Measurements from ENCODE around the gene TMEM37. TPM values are rescaled to one million over a fixed set of nuclear protein-coding genes. Genes with fewer than 3 reads are reported as not detected.

Gene TMEM37
- total RNA-seq, 1 experiment from 2014 or later = 4.2 TPM

GRCh38 chr2:119462574-119462973, 30.9 kb downstream of the TMEM37 start:
- Mint-ChIP-seq H3K27ac (no peak overlapping the region), H3K36me3 (ENCODE audit: insufficient read depth in 1 of 3, low read depth in 3 of 3) (no peaks in the 10 kb centered on the region), H3K4me3 (no peak overlapping the region), H3K9me3 (no peaks in the 10 kb centered on the region), H3K4me1 (peaks cover 0 to 9% of the 10 kb centered on the region in 2 experiments; a peak in 2 of 4 replicates), H3K27me3 (ENCODE audit: low read depth) (peaks cover 10% of the 10 kb centered on the region)
- no peak overlapping the region for H2BK20ac ChIP-seq (ENCODE audit: low read depth, low read length, poor library complexity, severe bottlenecking)
- H3K27ac ChIP-seq (ENCODE audit: insufficient read length, low read depth, low read length) = no peak overlapping the region
- H4K5ac ChIP-seq (ENCODE audit: insufficient read length, low read depth, low read length) = no peak overlapping the region
- no peaks in the 10 kb centered on the region for H3K23me2 ChIP-seq (ENCODE audit: insufficient read length, low read depth, low read length, poor library complexity, severe bottlenecking)
- no peak overlapping the region for H3K9ac ChIP-seq (ENCODE audit: extremely low read depth, insufficient read length, low read length)
- no peak overlapping the region for H3T11ph ChIP-seq (ENCODE audit: low read length)
- no peak overlapping the region for H3K23ac ChIP-seq (ENCODE audit: insufficient read length, low read depth, low read length)
- H2AFZ ChIP-seq (ENCODE audit: low read length) = no peak overlapping the region
- H3K14ac ChIP-seq (ENCODE audit: insufficient read depth, low read length) = no peak overlapping the region
- H3K4ac ChIP-seq (ENCODE audit: low read depth, low read length) = no peak overlapping the region
- no peaks in the 10 kb centered on the region for H3K79me2 ChIP-seq (ENCODE audit: insufficient read depth, low read length)
- no peaks in the 10 kb centered on the region for H3K27me3 ChIP-seq (ENCODE audit: insufficient read depth, low read length)
- no CpG with 5 or more reads among the region's 7 CpGs for WGBS (ENCODE audit: extremely low coverage, insufficient read length, low lambda C conversion rate)
- H3K4me2 ChIP-seq (ENCODE audit: insufficient read depth, insufficient read length, low read length) = no peak overlapping the region
- H2BK5ac ChIP-seq (ENCODE audit: insufficient read length, low read length) = no peak overlapping the region
- no peak overlapping the region for H2BK12ac ChIP-seq (ENCODE audit: insufficient read length, low read depth, low read length)
- no peak for DNase-seq
- H2BK120ac ChIP-seq (ENCODE audit: low read depth, low read length, poor library complexity, severe bottlenecking) = no peak overlapping the region
- no peak overlapping the region for H3K56ac ChIP-seq (ENCODE audit: insufficient read length, low read depth, low read length)
- no peaks in the 10 kb centered on the region for H3K4me1 ChIP-seq (ENCODE audit: insufficient read depth, low read length)
- no peak overlapping the region for H2BK15ac ChIP-seq (ENCODE audit: low read depth, low read length)
- no peak for TF ChIP-seq CTCF (conservative IDR thresholded peaks at IDR 0.05)
- no peaks in the 10 kb centered on the region for H3K79me1 ChIP-seq (ENCODE audit: insufficient read depth, low read depth, low read length, poor library complexity, severe bottlenecking)
- no peak overlapping the region for H4K8ac ChIP-seq (replicated peaks; ENCODE audit: insufficient read length, low read depth, low read length)
- no peak overlapping the region for H2AK5ac ChIP-seq (ENCODE audit: insufficient read length, low read length)
- H4K20me1 ChIP-seq (ENCODE audit: control insufficient read depth, insufficient read depth, insufficient read length) = no peaks in the 10 kb centered on the region
- H3K9me3 ChIP-seq (ENCODE audit: control insufficient read depth, low read depth, low read length) = no peaks in the 10 kb centered on the region
- no peak overlapping the region for H4K91ac ChIP-seq (ENCODE audit: insufficient read length, low read depth, low read length)
- H3K18ac ChIP-seq (ENCODE audit: insufficient read length, low read depth, low read length) = no peak overlapping the region
